GM19397 (cell line): ENCODE results near the gene SAAL1.

Source experiments
- ATAC-seq: cut with Tn5 transposase; IDR thresholded peaks from one replicate; pipeline ENCODE4 v1.9.1; 2021; ENCODE audit warnings: mild to moderate bottlenecking, moderate library complexity; ENCODE audit not compliant: unreplicated experiment

Gene SAAL1

GRCh38 chr11:18088366-18088765 lies 17.5 kb downstream of the SAAL1 start:
- no peak for ATAC-seq

- no peak for ATAC-seq
Observed at GRCh38 chr11:18081551-18081950, 24.3 kb downstream of the SAAL1 start.

GRCh38 chr11:18080451-18080850 lies 25.4 kb downstream of the SAAL1 start:
- ATAC-seq: no peak

GRCh38 chr11:18078909-18079308 lies 27.0 kb downstream of the SAAL1 start:
- no peak for ATAC-seq

- ATAC-seq: no peak
Observed at GRCh38 chr11:18075444-18075843, 30.4 kb downstream of the SAAL1 start.

GRCh38 chr11:18071098-18071705 lies 34.7 kb downstream of the SAAL1 start:
- no peak for ATAC-seq

GRCh38 chr11:18067372-18067771 lies 38.5 kb downstream of the SAAL1 start:
- ATAC-seq: no peak

- ATAC-seq: no peak
Observed at GRCh38 chr11:18066626-18067025, 39.3 kb downstream of the SAAL1 start.

- no peak for ATAC-seq
Observed at GRCh38 chr11:18065572-18065971, 40.3 kb downstream of the SAAL1 start.

GRCh38 chr11:18064450-18065054 lies 41.3 kb downstream of the SAAL1 start:
- ATAC-seq: no peak

- no peak for ATAC-seq
Observed at GRCh38 chr11:18063862-18064434, 41.9 kb downstream of the SAAL1 start.

GRCh38 chr11:18063125-18063524 lies 42.8 kb downstream of the SAAL1 start:
- no peak for ATAC-seq

- ATAC-seq: no peak
Observed at GRCh38 chr11:18061351-18061750, 44.5 kb downstream of the SAAL1 start.

GRCh38 chr11:18056561-18057181 lies 49.2 kb downstream of the SAAL1 start:
- no peak for ATAC-seq

GRCh38 chr11:18054511-18055103 lies 51.3 kb downstream of the SAAL1 start:
- ATAC-seq: no peak

- no peak for ATAC-seq
Observed at GRCh38 chr11:18050848-18051247, 55.0 kb downstream of the SAAL1 start.

GRCh38 chr11:18046116-18046777 lies 59.6 kb downstream of the SAAL1 start, which contains the start of gene TPH1:
TPH1 (minus strand) TSS chr11:18046269; CDS start chr11:18040762, 5,507 bp downstream.
- no peak for ATAC-seq

- no peak for ATAC-seq
Observed at GRCh38 chr11:18036456-18036855, 69.4 kb downstream of the SAAL1 start.
